ENCODE data around the gene COLQ. TPM values are rescaled to one million over a fixed set of nuclear protein-coding genes. Genes with fewer than 3 reads are reported as not detected.
A peak's percentile ranks its signal among the peaks of the same experiment; 100 is the strongest.

COLQ gene
- polyA plus RNA-seq, 2 of the 4 experiments (the other 2 are of a cell fraction) = 0.71 to 1.1 TPM

DNA sequence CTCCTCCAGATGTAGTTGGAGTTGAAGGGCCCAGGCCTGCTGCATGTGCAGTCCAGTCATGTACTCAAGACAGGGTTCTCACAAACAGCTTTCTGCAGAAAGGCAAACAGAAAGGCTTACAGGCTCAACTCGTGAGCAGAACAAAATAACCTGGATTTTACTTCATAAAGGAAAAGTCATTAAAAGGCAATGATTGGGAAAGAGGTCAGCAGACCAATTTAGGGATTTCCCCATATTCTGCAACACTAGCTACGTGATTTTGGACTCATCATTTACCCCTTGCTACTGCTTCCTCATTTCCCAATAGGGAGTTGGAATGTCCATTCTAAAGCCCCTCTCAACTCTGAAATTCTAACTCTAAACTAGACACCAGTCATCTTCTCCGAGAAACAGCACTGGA lies 112.3 kb downstream of the COLQ start:
- H3K9me3 ChIP-seq = no peaks in the 10 kb centered on the region
- H3K4me2 ChIP-seq = no peak overlapping the region
- TF ChIP-seq, protein P1, sequence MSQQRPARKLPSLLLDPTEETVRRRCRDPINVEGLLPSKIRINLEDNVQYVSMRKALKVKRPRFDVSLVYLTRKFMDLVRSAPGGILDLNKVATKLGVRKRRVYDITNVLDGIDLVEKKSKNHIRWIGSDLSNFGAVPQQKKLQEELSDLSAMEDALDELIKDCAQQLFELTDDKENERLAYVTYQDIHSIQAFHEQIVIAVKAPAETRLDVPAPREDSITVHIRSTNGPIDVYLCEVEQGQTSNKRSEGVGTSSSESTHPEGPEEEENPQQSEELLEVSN (IDR thresholded peaks at IDR 0.05; ENCODE audit: borderline replicate concordance, low read depth) = no peak
- no peak for TF ChIP-seq JUNB (IDR thresholded peaks at IDR 0.05)
- no peak for TF ChIP-seq MAFK (IDR thresholded peaks at IDR 0.05; ENCODE audit: partially characterized antibody)
- TF ChIP-seq EHF (CRISPR knock-in tag; IDR thresholded peaks at IDR 0.05) = no peak
- TF ChIP-seq NPAS2 (CRISPR knock-in tag; IDR thresholded peaks at IDR 0.05; ENCODE audit: borderline replicate concordance) = no peak
- TF ChIP-seq GATA3 (IDR thresholded peaks at IDR 0.05; ENCODE audit: borderline replicate concordance) = no peak
- no peak for TF ChIP-seq FOSL2 (IDR thresholded peaks at IDR 0.05)
- TF ChIP-seq FOSL2 (CRISPR knock-in tag; IDR thresholded peaks at IDR 0.05) = no peak
- TF ChIP-seq ESRRA (IDR thresholded peaks at IDR 0.05; ENCODE audit: borderline replicate concordance, low read length) = no peak
- TF ChIP-seq POLR2AphosphoS2 (conservative IDR thresholded peaks at IDR 0.05; ENCODE audit: low read length) = no peak
- DNase-seq (ENCODE audit: low read depth in 1 of 2, low spot score in 1 of 2) (no peak), FAIRE-seq (no peak), ATAC-seq (no peak)
- no peak overlapping the region for H3K27ac ChIP-seq
- H3K4me3 ChIP-seq = no peak overlapping the region
- 90% methylated on average over 3 of the region's 3 CpGs for WGBS (ENCODE audit: missing lambda C conversion rate)
- no peaks in the 10 kb centered on the region for H3K4me1 ChIP-seq
- POLR2A ChIA-PET = no interaction called here
- CTCF ChIA-PET = interaction anchor here (8.5 kb wide), 1 partner anchor 142 kb away, joined by 175 read pairs; no protein-coding TSS in a partner anchor

DNA sequence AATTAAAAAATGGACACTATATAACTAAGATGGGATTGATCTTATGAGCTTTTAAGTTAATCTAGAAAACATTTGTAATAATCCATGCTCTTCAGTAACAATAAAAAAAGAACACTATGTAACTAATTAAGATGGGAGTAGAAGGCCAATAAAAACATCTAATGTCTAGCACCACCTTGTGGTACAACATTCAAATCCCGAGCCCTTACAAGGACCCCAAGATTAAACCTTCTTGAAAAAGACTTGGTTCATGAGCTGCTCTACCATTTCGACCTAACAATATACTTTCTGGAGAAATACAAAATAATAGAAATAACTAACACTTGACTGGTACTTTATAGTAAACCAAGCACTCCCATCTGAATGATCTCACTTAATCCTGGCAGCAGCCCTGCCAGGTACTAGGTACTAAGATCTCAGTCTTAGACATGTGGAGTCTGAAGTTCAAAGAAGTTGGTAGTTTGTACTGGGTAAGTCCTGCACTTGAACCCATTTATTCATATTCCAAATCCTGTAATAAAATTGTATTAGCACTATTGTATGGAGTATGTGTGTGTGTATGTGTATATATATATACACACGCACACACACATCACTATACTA lies 116.0 kb downstream of the COLQ start:
- TF ChIP-seq EHF (CRISPR knock-in tag; IDR thresholded peaks at IDR 0.05) (no peak), RAD21 (conservative IDR thresholded peaks at IDR 0.05 in 1 of 2, IDR thresholded peaks at IDR 0.05 in 1 of 2) (peak; percentile 62 to 68), SMC3 (IDR thresholded peaks at IDR 0.05) (peak; percentile 76)
- TF ChIP-seq, protein P2, sequence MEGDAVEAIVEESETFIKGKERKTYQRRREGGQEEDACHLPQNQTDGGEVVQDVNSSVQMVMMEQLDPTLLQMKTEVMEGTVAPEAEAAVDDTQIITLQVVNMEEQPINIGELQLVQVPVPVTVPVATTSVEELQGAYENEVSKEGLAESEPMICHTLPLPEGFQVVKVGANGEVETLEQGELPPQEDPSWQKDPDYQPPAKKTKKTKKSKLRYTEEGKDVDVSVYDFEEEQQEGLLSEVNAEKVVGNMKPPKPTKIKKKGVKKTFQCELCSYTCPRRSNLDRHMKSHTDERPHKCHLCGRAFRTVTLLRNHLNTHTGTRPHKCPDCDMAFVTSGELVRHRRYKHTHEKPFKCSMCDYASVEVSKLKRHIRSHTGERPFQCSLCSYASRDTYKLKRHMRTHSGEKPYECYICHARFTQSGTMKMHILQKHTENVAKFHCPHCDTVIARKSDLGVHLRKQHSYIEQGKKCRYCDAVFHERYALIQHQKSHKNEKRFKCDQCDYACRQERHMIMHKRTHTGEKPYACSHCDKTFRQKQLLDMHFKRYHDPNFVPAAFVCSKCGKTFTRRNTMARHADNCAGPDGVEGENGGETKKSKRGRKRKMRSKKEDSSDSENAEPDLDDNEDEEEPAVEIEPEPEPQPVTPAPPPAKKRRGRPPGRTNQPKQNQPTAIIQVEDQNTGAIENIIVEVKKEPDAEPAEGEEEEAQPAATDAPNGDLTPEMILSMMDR (IDR thresholded peaks at IDR 0.05) = peak; percentile 78
- H3K27ac ChIP-seq = no peak overlapping the region
- peak; percentile 73 to 90; a peak in 5 of 6 replicates for ATAC-seq
- CTCF ChIA-PET = interaction anchor here (0.6 to 8.5 kb wide), 46 partner anchors 9 to 479 kb away, joined by 3 to 175 read pairs (median 4); partner anchors contain the start of genes CAPN7 and SH3BP5
- peak; percentile 69 to 71 for DNase-seq (ENCODE audit: low read depth in 1 of 2, low spot score in 1 of 2)
- peak; percentile 70 for FAIRE-seq
- no peaks in the 10 kb centered on the region for H3K4me1 ChIP-seq
- H3K9me3 ChIP-seq = no peaks in the 10 kb centered on the region
- whole genome bisulfite sequencing (ENCODE audit: missing lambda C conversion rate) = 34% methylated on average over 3 of the region's 3 CpGs
- no peak overlapping the region for H3K4me3 ChIP-seq
- H3K4me2 ChIP-seq = no peak overlapping the region
- POLR2A ChIA-PET = interaction anchor here (1.0 kb wide), 1 partner anchor 138 kb away, joined by 5 read pairs; no protein-coding TSS in a partner anchor

DNA sequence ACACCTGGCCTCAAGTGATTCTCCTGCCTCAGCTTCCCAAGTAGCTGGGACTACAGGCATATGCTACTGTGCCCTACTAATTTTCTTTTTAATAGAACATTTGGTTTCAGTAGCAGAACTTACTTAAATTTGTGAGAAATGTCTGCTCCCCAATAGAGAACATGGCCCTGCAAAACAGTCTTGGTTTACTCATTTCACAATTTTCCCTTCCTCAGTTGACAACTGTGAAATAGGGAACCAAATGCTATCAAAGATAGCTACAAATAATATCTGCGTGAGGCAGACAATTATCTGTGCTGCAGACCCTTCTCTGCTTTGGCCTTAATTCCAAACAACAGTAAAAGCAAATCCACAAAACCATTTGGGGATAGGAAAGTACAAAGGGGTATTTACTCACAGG lies 116.7 kb downstream of the COLQ start:
- ChIA-PET POLR2A (interaction anchor here (1.0 kb wide), 1 partner anchor 137 kb away, joined by 5 read pairs; no protein-coding TSS in a partner anchor), CTCF (interaction anchor here (0.6 to 8.5 kb wide), 39 partner anchors 10 to 479 kb away, joined by 3 to 175 read pairs (median 4); partner anchors contain the start of genes CAPN7 and SH3BP5)
- FAIRE-seq (no peak), DNase-seq (ENCODE audit: low read depth in 1 of 2, low spot score in 1 of 2) (no peak), ATAC-seq (no peak)
- H3K9me3 ChIP-seq = no peaks in the 10 kb centered on the region
- TF ChIP-seq ZFP36 (IDR thresholded peaks at IDR 0.05; ENCODE audit: borderline replicate concordance, partially characterized antibody) = no peak
- no peak for TF ChIP-seq POLR2A (IDR thresholded peaks at IDR 0.05; ENCODE audit: low read length)
- TF ChIP-seq BCL3 (IDR thresholded peaks at IDR 0.05) = no peak
- no peak for TF ChIP-seq SREBF2 (IDR thresholded peaks at IDR 0.05)
- TF ChIP-seq POLR2AphosphoS2 (conservative IDR thresholded peaks at IDR 0.05; ENCODE audit: low read length) = no peak
- TF ChIP-seq RAD21 (conservative IDR thresholded peaks at IDR 0.05 in 1 of 2, IDR thresholded peaks at IDR 0.05 in 1 of 2) = no peak
- no peak for TF ChIP-seq HES2 (IDR thresholded peaks at IDR 0.05)
- no peak for TF ChIP-seq RNF2 (IDR thresholded peaks at IDR 0.05; ENCODE audit: borderline replicate concordance, low read depth)
- no peak overlapping the region for H3K4me3 ChIP-seq
- no peak overlapping the region for H3K27ac ChIP-seq
- no peaks in the 10 kb centered on the region for H3K4me1 ChIP-seq
- no peak overlapping the region for H3K4me2 ChIP-seq
- 100% methylated on average over 1 of the region's 1 CpG for WGBS (ENCODE audit: missing lambda C conversion rate)
